Aorta (tissue), 5 donors: ENCODE results near the gene KNDC1. TPM values are rescaled to one million over a fixed set of nuclear protein-coding genes. Genes with fewer than 3 reads are reported as not detected.

Experiments
- ATAC-seq: fragments of 200-7000 bp; cut with Tn5 transposase; one replicate; pipeline ENCODE4 v1.9.1; 2022; ENCODE audit warnings: moderate library complexity; ENCODE audit not compliant: low FRiP score
- DNase-seq, 2 donors: peaks; one replicate each; pipeline ENCODE4 v3.0.0-alpha.2; 2020
- H3K27ac ChIP-seq, 2 donors: one replicate each; pipeline ENCODE4 v1.5.1; 2013; ENCODE audit warnings: low read length in 2 of 2, mild to moderate bottlenecking in 2 of 2, moderate library complexity in 2 of 2, control low read depth in 1 of 2, inconsistent platforms in 1 of 2, low read depth in 1 of 2
- H3K27me3 ChIP-seq, 2 donors: one replicate each; pipeline ENCODE4 v1.6.1; 2013; ENCODE audit warnings: control low read depth in 1 of 2, low read length in 1 of 2, mild to moderate bottlenecking in 1 of 2, moderate library complexity in 1 of 2; ENCODE audit not compliant: insufficient read depth in 2 of 2, control insufficient read depth in 1 of 2
- H3K36me3 ChIP-seq, 2 donors: one replicate each; pipeline ENCODE4 v1.6.1; 2013; ENCODE audit warnings: control low read depth in 1 of 2, low read length in 1 of 2, mild to moderate bottlenecking in 1 of 2; ENCODE audit not compliant: insufficient read depth in 2 of 2, control insufficient read depth in 1 of 2
- H3K4me1 ChIP-seq, 2 donors: one replicate each; pipeline ENCODE4 v1.6.1; 2013; ENCODE audit warnings: low read length in 2 of 2, control low read depth in 1 of 2, mild to moderate bottlenecking in 1 of 2, moderate library complexity in 1 of 2; ENCODE audit not compliant: insufficient read depth in 2 of 2, control insufficient read depth in 1 of 2
- H3K4me3 ChIP-seq, 2 donors: one replicate each; pipeline ENCODE4 v1.5.1; 2013; ENCODE audit warnings: low read length in 2 of 2, control low read depth in 1 of 2, mild to moderate bottlenecking in 1 of 2
- H3K9me3 ChIP-seq: one replicate; pipeline ENCODE4 v1.6.1; 2013; ENCODE audit warnings: mild to moderate bottlenecking, low read length; ENCODE audit not compliant: control insufficient read depth
- WGBS, 2 donors: extraction: QIAGEN DNeasy Blood & Tissue Kit; methylation state at CpG; one replicate each; pipeline ENCODE4 v1.1.7; 2013; 5-methylcytosine and 5-hydroxymethylcytosine counted together
- intact Hi-C, 2 donors: fragments of 100-400 bp; cut with DNase I; formaldehyde crosslinking; loops; one replicate each; pipeline versions ENCODE4 v1.14.2 to v1.15.0; 2022
- polyA plus RNA-seq, 2 donors: library from polyadenylated mRNA; stranded (reverse); fragments of 200-250 nt; gene quantifications; one replicate each; pipeline ENCODE4 v1.2.3, GENCODE V29; 2013
- total RNA-seq, 2 donors: library from RNA; stranded (reverse); fragmentation: NEBNext Ultra II Directional; extraction: Animal tissue kit (Norgen Biotek cat#: 25700); gene quantifications; one replicate each; pipeline ENCODE4 v1.2.1, GENCODE V29; 2021
- donor health status: healthy with polysubstance abuse.
- donor health status: Bipolar disorder and iron deficiency.
- donor health status: DM: no; HTN: no; CAD: no.
- donor health status: DM: no; HTN: no; CAD: no.
- donor health status: DM: yes; HTN: yes; CAD: no.

Gene KNDC1
- total and polyA plus RNA-seq, 4 donors = 0.05 to 0.36 (median 0.19) TPM

GRCh38 chr10:133201948-133202725 lies 42.1 kb downstream of the KNDC1 start:
- no peak for DNase-seq
- no peaks in the 10 kb centered on the region for H3K4me1 ChIP-seq
- no peak overlapping the region for H3K27ac ChIP-seq
- ATAC-seq = no peak
- no peaks in the 10 kb centered on the region for H3K36me3 ChIP-seq
- intact Hi-C loops = no loop called here
- no peaks in the 10 kb centered on the region for H3K27me3 ChIP-seq
- no peaks in the 10 kb centered on the region for H3K9me3 ChIP-seq
- no peak overlapping the region for H3K4me3 ChIP-seq
- WGBS, 2 donors = 75 to 81% methylated on average over 29 of the region's 29 CpGs

- H3K36me3 ChIP-seq = no peaks in the 10 kb centered on the region
- no peaks in the 10 kb centered on the region for H3K27me3 ChIP-seq
- no peak overlapping the region for H3K4me3 ChIP-seq
- DNase-seq (no peak), ATAC-seq (no peak)
- no peak overlapping the region for H3K27ac ChIP-seq
- no peaks in the 10 kb centered on the region for H3K9me3 ChIP-seq
- 84 to 87% methylated on average over 52 to 62 of the region's 62 CpGs for WGBS, 2 donors
- no peaks in the 10 kb centered on the region for H3K4me1 ChIP-seq
- intact Hi-C loops = no loop called here
These were observed 43.0 kb downstream of the KNDC1 start for GRCh38 chr10:133202778-133203651.

- Histone ChIP-seq H3K4me3 (no peak overlapping the region), H3K27ac (no peak overlapping the region), H3K4me1 (no peaks in the 10 kb centered on the region), H3K9me3 (no peaks in the 10 kb centered on the region), H3K27me3 (no peaks in the 10 kb centered on the region), H3K36me3 (no peaks in the 10 kb centered on the region)
- ATAC-seq = no peak
- intact Hi-C loops = no loop called here
- DNase-seq = no peak
- WGBS, 2 donors = 81 to 89% methylated on average over 31 of the region's 31 CpGs
These were observed 43.7 kb downstream of the KNDC1 start for GRCh38 chr10:133203652-133204195.

GRCh38 chr10:133204226-133205015 lies 44.4 kb downstream of the KNDC1 start:
- 93 to 94% methylated on average over 36 to 38 of the region's 38 CpGs for WGBS, 2 donors
- intact Hi-C loops = no loop called here
- no peak overlapping the region for H3K27ac ChIP-seq
- no peaks in the 10 kb centered on the region for H3K9me3 ChIP-seq
- no peaks in the 10 kb centered on the region for H3K4me1 ChIP-seq
- DNase-seq = no peak
- H3K4me3 ChIP-seq = no peak overlapping the region
- ATAC-seq = no peak
- no peaks in the 10 kb centered on the region for H3K36me3 ChIP-seq
- no peaks in the 10 kb centered on the region for H3K27me3 ChIP-seq

GRCh38 chr10:133205146-133205545 lies 45.1 kb downstream of the KNDC1 start:
- DNase-seq = no peak
- Histone ChIP-seq H3K4me1 (no peaks in the 10 kb centered on the region), H3K4me3 (no peak overlapping the region), H3K27ac (no peak overlapping the region), H3K36me3 (no peaks in the 10 kb centered on the region), H3K27me3 (no peaks in the 10 kb centered on the region), H3K9me3 (no peaks in the 10 kb centered on the region)
- no peak for ATAC-seq
- WGBS, 2 donors = 88 to 91% methylated on average over 23 of the region's 23 CpGs
- intact Hi-C loops = no loop called here

- ATAC-seq (no peak), DNase-seq (no peak)
- Histone ChIP-seq H3K4me3 (no peak overlapping the region), H3K36me3 (no peaks in the 10 kb centered on the region), H3K9me3 (no peaks in the 10 kb centered on the region), H3K27me3 (no peaks in the 10 kb centered on the region), H3K4me1 (no peaks in the 10 kb centered on the region), H3K27ac (no peak overlapping the region)
- 79 to 84% methylated on average over 13 to 17 of the region's 17 CpGs for WGBS, 2 donors
- intact Hi-C loops = no loop called here
These were observed 46.5 kb downstream of the KNDC1 start for GRCh38 chr10:133206356-133207040.

GRCh38 chr10:133207041-133207600 lies 47.1 kb downstream of the KNDC1 start:
- Histone ChIP-seq H3K4me3 (no peak overlapping the region), H3K27me3 (no peaks in the 10 kb centered on the region), H3K9me3 (no peaks in the 10 kb centered on the region), H3K36me3 (no peaks in the 10 kb centered on the region), H3K4me1 (no peaks in the 10 kb centered on the region), H3K27ac (no peak overlapping the region)
- DNase-seq = no peak
- no peak for ATAC-seq
- WGBS, 2 donors = 84 to 89% methylated on average over 35 to 36 of the region's 36 CpGs
- intact Hi-C loops = no loop called here

- DNase-seq = no peak
- WGBS, 2 donors = 53 to 63% methylated on average over 17 of the region's 17 CpGs
These were observed 47.6 kb downstream of the KNDC1 start for GRCh38 chr10:133207627-133208026.

More at GRCh38 chr10:133207627-133208026, 47.6 kb downstream of the KNDC1 start:
- Histone ChIP-seq H3K4me3 (no peak overlapping the region), H3K27me3 (no peaks in the 10 kb centered on the region), H3K4me1 (no peaks in the 10 kb centered on the region), H3K36me3 (no peaks in the 10 kb centered on the region), H3K9me3 (no peaks in the 10 kb centered on the region), H3K27ac (no peak overlapping the region)
- ATAC-seq = no peak
- intact Hi-C loops = no loop called here
